NB4 (cell line): ENCODE measurements around the gene ANKRD61.

ENCODE experiments used
- DNase-seq: peaks from one replicate; pipeline ENCODE4 v3.0.0; 2010; ENCODE audit warnings: low read depth
- H3K4me3 ChIP-seq: one replicate; pipeline ENCODE4 v1.5.1; 2011; ENCODE audit warnings: mild to moderate bottlenecking, low read depth, low read length, moderate library complexity
- MYC ChIP-seq: IDR thresholded peaks from 2 replicates; pipeline ENCODE4 v1.6.1; 2011; ENCODE audit warnings: low read depth, low read length
- POLR2A ChIP-seq: IDR thresholded peaks from 2 replicates; pipeline ENCODE4 v1.6.1; 2011; ENCODE audit warnings: mild to moderate bottlenecking; ENCODE audit not compliant: insufficient read length; ENCODE audit errors: extremely low read depth
- TF ChIP-seq, protein P1 (sequence below): IDR thresholded peaks from one replicate; pipeline ENCODE4 v1.5.1; 2012; ENCODE audit warnings: low read depth, low read length
- TF ChIP-seq, protein P2 (sequence below): IDR thresholded peaks from 2 replicates; pipeline ENCODE4 v1.6.1; 2011; ENCODE audit warnings: low read depth, low read length

Gene ANKRD61

GRCh38 chr7:6028563-6028962 lies 2.6 kb upstream of the ANKRD61 start:
- no peak for DNase-seq
- TF ChIP-seq, protein P1, sequence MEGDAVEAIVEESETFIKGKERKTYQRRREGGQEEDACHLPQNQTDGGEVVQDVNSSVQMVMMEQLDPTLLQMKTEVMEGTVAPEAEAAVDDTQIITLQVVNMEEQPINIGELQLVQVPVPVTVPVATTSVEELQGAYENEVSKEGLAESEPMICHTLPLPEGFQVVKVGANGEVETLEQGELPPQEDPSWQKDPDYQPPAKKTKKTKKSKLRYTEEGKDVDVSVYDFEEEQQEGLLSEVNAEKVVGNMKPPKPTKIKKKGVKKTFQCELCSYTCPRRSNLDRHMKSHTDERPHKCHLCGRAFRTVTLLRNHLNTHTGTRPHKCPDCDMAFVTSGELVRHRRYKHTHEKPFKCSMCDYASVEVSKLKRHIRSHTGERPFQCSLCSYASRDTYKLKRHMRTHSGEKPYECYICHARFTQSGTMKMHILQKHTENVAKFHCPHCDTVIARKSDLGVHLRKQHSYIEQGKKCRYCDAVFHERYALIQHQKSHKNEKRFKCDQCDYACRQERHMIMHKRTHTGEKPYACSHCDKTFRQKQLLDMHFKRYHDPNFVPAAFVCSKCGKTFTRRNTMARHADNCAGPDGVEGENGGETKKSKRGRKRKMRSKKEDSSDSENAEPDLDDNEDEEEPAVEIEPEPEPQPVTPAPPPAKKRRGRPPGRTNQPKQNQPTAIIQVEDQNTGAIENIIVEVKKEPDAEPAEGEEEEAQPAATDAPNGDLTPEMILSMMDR = no peak
- TF ChIP-seq MYC = no peak
- TF ChIP-seq, protein P2, sequence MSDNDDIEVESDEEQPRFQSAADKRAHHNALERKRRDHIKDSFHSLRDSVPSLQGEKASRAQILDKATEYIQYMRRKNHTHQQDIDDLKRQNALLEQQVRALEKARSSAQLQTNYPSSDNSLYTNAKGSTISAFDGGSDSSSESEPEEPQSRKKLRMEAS = no peak
- no peak for TF ChIP-seq POLR2A
- no peak overlapping the region for H3K4me3 ChIP-seq

GRCh38 chr7:6031567-6031966 lies 391 bp downstream of the ANKRD61 start:
- TF ChIP-seq, protein P1 = no peak
- no peak for TF ChIP-seq MYC
- TF ChIP-seq POLR2A = no peak
- TF ChIP-seq, protein P2 = no peak
- H3K4me3 ChIP-seq = no peak overlapping the region
- no peak for DNase-seq

DNA sequence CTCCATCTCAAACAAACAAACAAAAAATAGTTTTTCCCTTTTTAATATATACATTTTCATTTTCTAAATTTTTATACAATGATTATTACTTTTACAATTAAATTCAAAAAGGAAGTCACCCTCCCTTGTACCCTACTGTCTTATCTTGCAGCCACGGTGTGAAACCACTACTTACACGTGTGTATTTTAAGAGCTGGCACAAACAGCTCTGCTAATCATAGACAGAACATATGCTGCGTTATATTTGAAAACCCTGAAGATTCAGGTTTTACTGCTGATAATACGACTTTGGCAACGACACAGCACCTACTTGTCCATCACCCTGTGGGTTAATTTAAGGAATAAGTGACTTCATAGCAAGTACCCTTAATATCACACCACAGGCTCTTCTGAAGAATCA lies 991 bp downstream of the ANKRD61 start:
- no peak for DNase-seq
- TF ChIP-seq, protein P2 = no peak
- TF ChIP-seq, protein P1 = no peak

GRCh38 chr7:6032641-6033040 lies 1.5 kb downstream of the ANKRD61 start:
- DNase-seq = no peak
- TF ChIP-seq POLR2A = no peak
- TF ChIP-seq, protein P2 = no peak
- TF ChIP-seq, protein P1 = no peak
- no peak for TF ChIP-seq MYC
- H3K4me3 ChIP-seq = no peak overlapping the region

More for the DNA sequence above, 991 bp downstream of the ANKRD61 start:
- H3K4me3 ChIP-seq = no peak overlapping the region

- TF ChIP-seq, protein P2 = no peak
- TF ChIP-seq MYC = no peak
- TF ChIP-seq, protein P1 = no peak
- no peak for TF ChIP-seq POLR2A
Measured at GRCh38 chr7:6035165-6035564, 4.0 kb downstream of the ANKRD61 start.

GRCh38 chr7:6035686-6036085 lies 4.5 kb downstream of the ANKRD61 start:
- H3K4me3 ChIP-seq = no peak overlapping the region
- DNase-seq = no peak
- TF ChIP-seq, protein P1 = no peak
- TF ChIP-seq, protein P2 = no peak
- no peak for TF ChIP-seq MYC
- no peak for TF ChIP-seq POLR2A

More at GRCh38 chr7:6035165-6035564, 4.0 kb downstream of the ANKRD61 start:
- H3K4me3 ChIP-seq = no peak overlapping the region
- DNase-seq = no peak
